ENCODE data around the gene PALS1. TPM values are rescaled to one million over a fixed set of nuclear protein-coding genes. Genes with fewer than 3 reads are reported as not detected.

PALS1 gene
- total and polyA plus RNA-seq, 5 donors: 4.3 to 16.7 (median 15.6) TPM

GRCh38 chr14:67276131-67276530, 34.9 kb downstream of the PALS1 start:
- H3K27ac ChIP-seq (ENCODE audit: low read length): no peak overlapping the region
- H3K9me3 ChIP-seq (ENCODE audit: control insufficient read depth, low read length): no peaks in the 10 kb centered on the region
- no peaks in the 10 kb centered on the region for H3K27me3 ChIP-seq (ENCODE audit: control insufficient read depth, insufficient read depth)
- intact Hi-C loops (cut with DNase I): no loop called here
- peaks cover 2% of the 10 kb centered on the region for H3K4me1 ChIP-seq (ENCODE audit: control insufficient read depth, insufficient read depth, low read length)
- no peak for ATAC-seq
- no peak overlapping the region for H3K4me3 ChIP-seq (ENCODE audit: low read length)
- DNase-seq: no peak

GRCh38 chr14:67280506-67280905, 39.3 kb downstream of the PALS1 start:
- intact Hi-C loops (cut with DNase I): loop anchor here in 1 of 4 donors (5.0 kb wide), 1 partner anchor 113 kb away; no protein-coding TSS in a partner anchor

GRCh38 chr14:67285876-67286452, 44.7 kb downstream of the PALS1 start:
- Histone ChIP-seq H3K27ac (ENCODE audit: low read length) (no peak overlapping the region), H3K4me3 (ENCODE audit: low read length) (no peak overlapping the region), H3K9me3 (ENCODE audit: control insufficient read depth, low read length) (no peaks in the 10 kb centered on the region), H3K4me1 (ENCODE audit: control insufficient read depth, insufficient read depth, low read length) (no peaks in the 10 kb centered on the region), H3K27me3 (ENCODE audit: control insufficient read depth, insufficient read depth) (no peaks in the 10 kb centered on the region)
- WGBS: 45% methylated on average over 2 of the region's 2 CpGs
- ATAC-seq (no peak), DNase-seq (no peak)
- intact Hi-C loops (cut with DNase I): loop anchor here in 3 of 4 donors (2.0 to 5.0 kb wide), 3 partner anchors 117 to 121 kb away; no protein-coding TSS in a partner anchor

More at GRCh38 chr14:67280506-67280905, 39.3 kb downstream of the PALS1 start:
- DNase-seq: no peak
- Histone ChIP-seq H3K4me3 (ENCODE audit: low read length) (no peak overlapping the region), H3K9me3 (ENCODE audit: control insufficient read depth, low read length) (no peaks in the 10 kb centered on the region), H3K27ac (ENCODE audit: low read length) (no peak overlapping the region), H3K27me3 (ENCODE audit: control insufficient read depth, insufficient read depth) (no peaks in the 10 kb centered on the region), H3K4me1 (ENCODE audit: control insufficient read depth, insufficient read depth, low read length) (peaks cover 2% of the 10 kb centered on the region)
- WGBS: 75% methylated on average over 2 of the region's 2 CpGs
- ATAC-seq: no peak

Other genes with a start within 250 kb of the PALS1 start
- under 1 TPM in 2 of 4 donors, not detected in 2; 0.23 to 0.50 TPM for gene GARIN2, start 52.0 kb upstream of the PALS1 start, total RNA-seq
- not detected for gene GARIN2, start 52.0 kb upstream of the PALS1 start, polyA plus RNA-seq
- gene ATP6V1D, start 118.4 kb downstream of the PALS1 start, total RNA-seq: 100 to 1,000 TPM; 110 to 131 (median 126) TPM
- gene ATP6V1D, start 118.4 kb downstream of the PALS1 start, polyA plus RNA-seq: 139 TPM
- 10 to 100 TPM; 71.3 to 91.3 (median 84.6) TPM for gene EIF2S1, start 118.9 kb downstream of the PALS1 start, total RNA-seq
- 57.2 TPM for gene EIF2S1, start 118.9 kb downstream of the PALS1 start, polyA plus RNA-seq
- gene PLEK2, start 170.7 kb downstream of the PALS1 start, total RNA-seq: under 1 TPM in 2 of 4 donors, not detected in 2; 0.37 to 0.82 TPM
- 0.34 TPM for gene PLEK2, start 170.7 kb downstream of the PALS1 start, polyA plus RNA-seq
- 10 to 100 TPM in 1 of 4 donors, 1 to 10 TPM in 3; 1.3 to 11.8 (median 6.6) TPM for gene TMEM229B, start 247.3 kb downstream of the PALS1 start, total RNA-seq
- gene TMEM229B, start 247.3 kb downstream of the PALS1 start, polyA plus RNA-seq: 3.6 TPM